HepG2 (cell line): ENCODE data around the gene CGGBP1. TPM values are rescaled to one million over a fixed set of nuclear protein-coding genes. Genes with fewer than 3 reads are reported as not detected.

Source experiments
- ARNT2 ChIP-seq: sonication (generic); formaldehyde crosslinking; IDR thresholded peaks from 2 replicates; pipeline ENCODE4 v1.8.0; 2022; ENCODE audit warnings: mild to moderate bottlenecking, low read depth, missing genetic modification reagents, moderate library complexity
- DNMT3B ChIP-seq: conservative IDR thresholded peaks from 2 replicates; pipeline ENCODE4 v1.6.1; 2016; ENCODE audit warnings: missing biosample characterization, control low read depth
- GABPB1 ChIP-seq: IDR thresholded peaks from 2 replicates; pipeline ENCODE4 v1.6.1; 2016; ENCODE audit warnings: mild to moderate bottlenecking, missing genetic modification reagents, moderate library complexity, missing compliant biosample characterization
- HMG20A ChIP-seq: IDR thresholded peaks from 2 replicates; pipeline ENCODE4 v1.6.1; 2016; ENCODE audit warnings: borderline replicate concordance
- SYNCRIP ChIP-seq: fragments of 200-400 bp; formaldehyde crosslinking; IDR thresholded peaks from 2 replicates; pipeline ENCODE4 v1.6.1; 2018; ENCODE audit warnings: mild to moderate bottlenecking, low read depth, low read length; ENCODE audit not compliant: insufficient read depth
- ZNF83 ChIP-seq: sonication (generic); formaldehyde crosslinking; IDR thresholded peaks from 2 replicates; pipeline ENCODE4 v1.4.0; 2020; ENCODE audit warnings: missing genetic modification reagents, mild to moderate bottlenecking, borderline replicate concordance
- polyA plus RNA-seq, 8 experiments: library from polyadenylated mRNA; depleted of rRNA in 3 of 8; stranded (reverse) in 7 of 8; unstranded in 1 of 8; fragments of >200 nt; fragmentation: Illumina TruSeq in 4 of 8; extraction: Trizol in 4 of 8; gene quantifications; 2 replicates each; pipeline versions ENCODE4 v1.2.1 to v1.2.3, GENCODE V29; 2011 to 2016; ENCODE audit warnings: low read depth in 4 of 8, missing spikeins in 1 of 8, mixed read lengths in 1 of 8; ENCODE audit not compliant: insufficient read depth in 1 of 8
- total RNA-seq, 5 experiments: library from RNA; depleted of rRNA; stranded (reverse); fragments of >200 nt; fragmentation: Illumina TruSeq; extraction: Trizol; gene quantifications; 2 replicates each; pipeline ENCODE4 v1.2.3, GENCODE V29; 2016; ENCODE audit warnings: low read depth in 1 of 5
- TF ChIP-seq, protein P1 (sequence below), 2 experiments: fragments of 450-650 bp in 1 of 2; sonication (generic) in 1 of 2; formaldehyde crosslinking in 1 of 2; IDR thresholded peaks; 2 replicates each; pipeline versions ENCODE4 v1.6.1 to v1.8.0; 2016 to 2022; ENCODE audit warnings: antibody characterized with exemption in 1 of 2, mild to moderate bottlenecking in 1 of 2, missing genetic modification reagents in 1 of 2
- TF ChIP-seq, protein P2 (sequence below): sonication (generic); formaldehyde crosslinking; IDR thresholded peaks from 2 replicates; pipeline ENCODE4 v1.4.0; 2020; ENCODE audit warnings: mild to moderate bottlenecking, missing genetic modification reagents
- TF ChIP-seq, protein P3 (sequence below): sonication (generic); formaldehyde crosslinking; IDR thresholded peaks from 2 replicates; pipeline ENCODE4 v1.9.0; 2021; ENCODE audit warnings: missing genetic modification reagents, borderline replicate concordance
- TF ChIP-seq, protein P4 (sequence below): sonication (generic); formaldehyde crosslinking; IDR thresholded peaks from 2 replicates; pipeline ENCODE4 v1.5.0; 2020; ENCODE audit warnings: mild to moderate bottlenecking, missing genetic modification reagents, borderline replicate concordance
- TF ChIP-seq, protein P5 (sequence below): sonication (generic); formaldehyde crosslinking; IDR thresholded peaks from 2 replicates; pipeline ENCODE4 v1.5.0; 2020; ENCODE audit warnings: missing genetic modification reagents

Gene CGGBP1
- total and polyA plus RNA-seq, 2 of the 13 experiments (the other 11 are each of a cell fraction or from before 2014, with no cell fraction given), result 38.9 to 47.0 TPM

DNA sequence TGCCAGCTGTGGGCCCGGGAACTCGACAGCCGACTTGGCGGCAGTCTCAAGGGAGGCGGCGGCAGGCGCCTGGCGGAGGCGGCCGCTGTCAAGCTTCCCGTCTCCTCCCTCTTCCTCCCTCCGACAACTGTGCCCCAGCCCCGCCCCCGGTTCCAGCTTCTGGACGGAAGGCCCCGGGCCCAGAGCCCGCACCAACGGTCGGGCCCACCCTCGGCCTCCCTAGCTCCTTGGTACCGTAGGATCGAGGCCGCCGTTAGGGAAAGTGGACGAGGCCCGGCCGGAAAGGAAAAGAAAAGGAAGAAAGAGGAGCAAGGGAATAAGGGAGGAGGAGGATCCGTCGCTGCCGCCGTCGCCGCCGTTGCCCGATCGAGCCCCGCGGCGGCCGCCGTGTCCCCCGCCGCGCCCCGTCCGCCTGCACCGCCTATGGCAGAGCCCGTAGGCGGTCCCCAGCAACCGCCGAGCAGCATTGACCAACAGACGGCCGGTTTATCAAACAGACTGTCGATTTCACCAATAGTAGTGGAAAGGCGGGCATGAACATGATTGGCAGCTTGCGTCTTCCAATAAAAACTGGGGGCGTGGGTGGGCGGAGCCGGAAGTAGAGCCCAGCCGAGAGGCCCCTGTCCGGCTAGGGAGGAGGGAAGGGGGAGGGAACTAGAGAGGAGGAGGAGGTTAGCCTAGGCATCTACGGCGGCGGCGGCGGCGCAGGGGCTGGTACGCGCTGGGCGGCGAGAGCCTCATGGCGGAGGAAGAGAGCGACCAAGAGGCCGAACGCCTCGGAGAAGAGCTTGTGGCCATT, at the start of gene CGGBP1, which contains the start of gene ZNF654 (continued):
- TF ChIP-seq, protein P1, sequence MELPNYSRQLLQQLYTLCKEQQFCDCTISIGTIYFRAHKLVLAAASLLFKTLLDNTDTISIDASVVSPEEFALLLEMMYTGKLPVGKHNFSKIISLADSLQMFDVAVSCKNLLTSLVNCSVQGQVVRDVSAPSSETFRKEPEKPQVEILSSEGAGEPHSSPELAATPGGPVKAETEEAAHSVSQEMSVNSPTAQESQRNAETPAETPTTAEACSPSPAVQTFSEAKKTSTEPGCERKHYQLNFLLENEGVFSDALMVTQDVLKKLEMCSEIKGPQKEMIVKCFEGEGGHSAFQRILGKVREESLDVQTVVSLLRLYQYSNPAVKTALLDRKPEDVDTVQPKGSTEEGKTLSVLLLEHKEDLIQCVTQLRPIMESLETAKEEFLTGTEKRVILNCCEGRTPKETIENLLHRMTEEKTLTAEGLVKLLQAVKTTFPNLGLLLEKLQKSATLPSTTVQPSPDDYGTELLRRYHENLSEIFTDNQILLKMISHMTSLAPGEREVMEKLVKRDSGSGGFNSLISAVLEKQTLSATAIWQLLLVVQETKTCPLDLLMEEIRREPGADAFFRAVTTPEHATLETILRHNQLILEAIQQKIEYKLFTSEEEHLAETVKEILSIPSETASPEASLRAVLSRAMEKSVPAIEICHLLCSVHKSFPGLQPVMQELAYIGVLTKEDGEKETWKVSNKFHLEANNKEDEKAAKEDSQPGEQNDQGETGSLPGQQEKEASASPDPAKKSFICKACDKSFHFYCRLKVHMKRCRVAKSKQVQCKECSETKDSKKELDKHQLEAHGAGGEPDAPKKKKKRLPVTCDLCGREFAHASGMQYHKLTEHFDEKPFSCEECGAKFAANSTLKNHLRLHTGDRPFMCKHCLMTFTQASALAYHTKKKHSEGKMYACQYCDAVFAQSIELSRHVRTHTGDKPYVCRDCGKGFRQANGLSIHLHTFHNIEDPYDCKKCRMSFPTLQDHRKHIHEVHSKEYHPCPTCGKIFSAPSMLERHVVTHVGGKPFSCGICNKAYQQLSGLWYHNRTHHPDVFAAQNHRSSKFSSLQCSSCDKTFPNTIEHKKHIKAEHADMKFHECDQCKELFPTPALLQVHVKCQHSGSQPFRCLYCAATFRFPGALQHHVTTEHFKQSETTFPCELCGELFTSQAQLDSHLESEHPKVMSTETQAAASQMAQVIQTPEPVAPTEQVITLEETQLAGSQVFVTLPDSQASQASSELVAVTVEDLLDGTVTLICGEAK (IDR thresholded peaks at IDR 0.05), result peak; percentile 57
- TF ChIP-seq, protein P1 (CRISPR knock-in tag; IDR thresholded peaks at IDR 0.05), result peak; percentile 13; the same call in 1 of the 2 replicates
- TF ChIP-seq, protein P2, sequence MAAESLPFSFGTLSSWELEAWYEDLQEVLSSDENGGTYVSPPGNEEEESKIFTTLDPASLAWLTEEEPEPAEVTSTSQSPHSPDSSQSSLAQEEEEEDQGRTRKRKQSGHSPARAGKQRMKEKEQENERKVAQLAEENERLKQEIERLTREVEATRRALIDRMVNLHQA, result no peak
- TF ChIP-seq, protein P3, sequence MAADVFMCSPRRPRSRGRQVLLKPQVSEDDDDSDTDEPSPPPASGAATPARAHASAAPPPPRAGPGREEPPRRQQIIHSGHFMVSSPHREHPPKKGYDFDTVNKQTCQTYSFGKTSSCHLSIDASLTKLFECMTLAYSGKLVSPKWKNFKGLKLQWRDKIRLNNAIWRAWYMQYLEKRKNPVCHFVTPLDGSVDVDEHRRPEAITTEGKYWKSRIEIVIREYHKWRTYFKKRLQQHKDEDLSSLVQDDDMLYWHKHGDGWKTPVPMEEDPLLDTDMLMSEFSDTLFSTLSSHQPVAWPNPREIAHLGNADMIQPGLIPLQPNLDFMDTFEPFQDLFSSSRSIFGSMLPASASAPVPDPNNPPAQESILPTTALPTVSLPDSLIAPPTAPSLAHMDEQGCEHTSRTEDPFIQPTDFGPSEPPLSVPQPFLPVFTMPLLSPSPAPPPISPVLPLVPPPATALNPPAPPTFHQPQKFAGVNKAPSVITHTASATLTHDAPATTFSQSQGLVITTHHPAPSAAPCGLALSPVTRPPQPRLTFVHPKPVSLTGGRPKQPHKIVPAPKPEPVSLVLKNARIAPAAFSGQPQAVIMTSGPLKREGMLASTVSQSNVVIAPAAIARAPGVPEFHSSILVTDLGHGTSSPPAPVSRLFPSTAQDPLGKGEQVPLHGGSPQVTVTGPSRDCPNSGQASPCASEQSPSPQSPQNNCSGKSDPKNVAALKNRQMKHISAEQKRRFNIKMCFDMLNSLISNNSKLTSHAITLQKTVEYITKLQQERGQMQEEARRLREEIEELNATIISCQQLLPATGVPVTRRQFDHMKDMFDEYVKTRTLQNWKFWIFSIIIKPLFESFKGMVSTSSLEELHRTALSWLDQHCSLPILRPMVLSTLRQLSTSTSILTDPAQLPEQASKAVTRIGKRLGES, result no peak
- TF ChIP-seq, protein P4, sequence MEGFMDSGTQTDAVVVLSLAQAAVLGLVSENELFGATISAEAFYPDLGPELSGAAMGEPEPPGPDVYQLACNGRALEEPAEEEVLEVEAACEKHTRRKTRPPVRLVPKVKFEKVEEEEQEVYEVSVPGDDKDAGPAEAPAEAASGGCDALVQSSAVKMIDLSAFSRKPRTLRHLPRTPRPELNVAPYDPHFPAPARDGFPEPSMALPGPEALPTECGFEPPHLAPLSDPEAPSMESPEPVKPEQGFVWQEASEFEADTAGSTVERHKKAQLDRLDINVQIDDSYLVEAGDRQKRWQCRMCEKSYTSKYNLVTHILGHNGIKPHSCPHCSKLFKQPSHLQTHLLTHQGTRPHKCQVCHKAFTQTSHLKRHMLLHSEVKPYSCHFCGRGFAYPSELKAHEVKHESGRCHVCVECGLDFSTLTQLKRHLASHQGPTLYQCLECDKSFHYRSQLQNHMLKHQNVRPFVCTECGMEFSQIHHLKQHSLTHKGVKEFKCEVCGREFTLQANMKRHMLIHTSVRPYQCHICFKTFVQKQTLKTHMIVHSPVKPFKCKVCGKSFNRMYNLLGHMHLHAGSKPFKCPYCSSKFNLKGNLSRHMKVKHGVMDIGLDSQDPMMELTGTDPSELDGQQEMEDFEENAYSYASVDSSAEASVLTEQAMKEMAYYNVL (CRISPR knock-in tag), result no peak
- TF ChIP-seq, protein P5, sequence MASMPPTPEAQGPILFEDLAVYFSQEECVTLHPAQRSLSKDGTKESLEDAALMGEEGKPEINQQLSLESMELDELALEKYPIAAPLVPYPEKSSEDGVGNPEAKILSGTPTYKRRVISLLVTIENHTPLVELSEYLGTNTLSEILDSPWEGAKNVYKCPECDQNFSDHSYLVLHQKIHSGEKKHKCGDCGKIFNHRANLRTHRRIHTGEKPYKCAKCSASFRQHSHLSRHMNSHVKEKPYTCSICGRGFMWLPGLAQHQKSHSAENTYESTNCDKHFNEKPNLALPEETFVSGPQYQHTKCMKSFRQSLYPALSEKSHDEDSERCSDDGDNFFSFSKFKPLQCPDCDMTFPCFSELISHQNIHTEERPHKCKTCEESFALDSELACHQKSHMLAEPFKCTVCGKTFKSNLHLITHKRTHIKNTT (CRISPR knock-in tag), result no peak
- TF ChIP-seq SYNCRIP (no peak), DNMT3B (CRISPR knock-in tag) (no peak), HMG20A (CRISPR knock-in tag) (no peak), GABPB1 (CRISPR knock-in tag) (peak; percentile 96), ARNT2 (0 out of 2 replicates have a peak, but pooled peaks have one; percentile 52), ZNF83 (no peak)
